Kidney epithelial cell (primary cell): ENCODE results near the gene UNC5C. TPM values are rescaled to one million over a fixed set of nuclear protein-coding genes. Genes with fewer than 3 reads are reported as not detected.

Source experiments
- DNase-seq: peaks from one replicate; pipeline ENCODE4 v3.0.0-alpha.2; 2010; ENCODE audit warnings: low read depth
- H3K27me3 ChIP-seq: 2 replicates; pipeline ENCODE4 v1.6.0; 2011; ENCODE audit warnings: low read length; ENCODE audit not compliant: control insufficient read depth, insufficient read depth
- H3K36me3 ChIP-seq: 2 replicates; pipeline ENCODE4 v1.5.1; 2011; ENCODE audit warnings: low read length; ENCODE audit not compliant: control insufficient read depth, insufficient read depth
- H3K4me3 ChIP-seq: 2 replicates; pipeline ENCODE4 v1.5.1; 2011; ENCODE audit warnings: low read depth, mild to moderate bottlenecking, control low read depth, low read length
- total RNA-seq: library from RNA; depleted of rRNA; stranded (reverse); fragments of >200 nt; gene quantifications from 2 replicates; pipeline ENCODE4 v1.2.3, GENCODE V29; 2015
- TF ChIP-seq, protein P1 (sequence below): IDR thresholded peaks from 2 replicates; pipeline ENCODE4 v1.5.1; 2011; ENCODE audit warnings: mild to moderate bottlenecking, moderate library complexity, low read length, control low read depth, inconsistent platforms; ENCODE audit not compliant: insufficient read depth, poor library complexity, severe bottlenecking

The UNC5C gene
- total RNA-seq, 1 donor from 2014 or later: 2.8 TPM

- TF ChIP-seq, protein P1, sequence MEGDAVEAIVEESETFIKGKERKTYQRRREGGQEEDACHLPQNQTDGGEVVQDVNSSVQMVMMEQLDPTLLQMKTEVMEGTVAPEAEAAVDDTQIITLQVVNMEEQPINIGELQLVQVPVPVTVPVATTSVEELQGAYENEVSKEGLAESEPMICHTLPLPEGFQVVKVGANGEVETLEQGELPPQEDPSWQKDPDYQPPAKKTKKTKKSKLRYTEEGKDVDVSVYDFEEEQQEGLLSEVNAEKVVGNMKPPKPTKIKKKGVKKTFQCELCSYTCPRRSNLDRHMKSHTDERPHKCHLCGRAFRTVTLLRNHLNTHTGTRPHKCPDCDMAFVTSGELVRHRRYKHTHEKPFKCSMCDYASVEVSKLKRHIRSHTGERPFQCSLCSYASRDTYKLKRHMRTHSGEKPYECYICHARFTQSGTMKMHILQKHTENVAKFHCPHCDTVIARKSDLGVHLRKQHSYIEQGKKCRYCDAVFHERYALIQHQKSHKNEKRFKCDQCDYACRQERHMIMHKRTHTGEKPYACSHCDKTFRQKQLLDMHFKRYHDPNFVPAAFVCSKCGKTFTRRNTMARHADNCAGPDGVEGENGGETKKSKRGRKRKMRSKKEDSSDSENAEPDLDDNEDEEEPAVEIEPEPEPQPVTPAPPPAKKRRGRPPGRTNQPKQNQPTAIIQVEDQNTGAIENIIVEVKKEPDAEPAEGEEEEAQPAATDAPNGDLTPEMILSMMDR: no peak
- no peak overlapping the region for H3K4me3 ChIP-seq
- no peak for DNase-seq
- H3K36me3 ChIP-seq: no peaks in the 10 kb centered on the region
- no peaks in the 10 kb centered on the region for H3K27me3 ChIP-seq
These were observed 299.9 kb downstream of the UNC5C start for GRCh38 chr4:95248720-95249425.

DNA sequence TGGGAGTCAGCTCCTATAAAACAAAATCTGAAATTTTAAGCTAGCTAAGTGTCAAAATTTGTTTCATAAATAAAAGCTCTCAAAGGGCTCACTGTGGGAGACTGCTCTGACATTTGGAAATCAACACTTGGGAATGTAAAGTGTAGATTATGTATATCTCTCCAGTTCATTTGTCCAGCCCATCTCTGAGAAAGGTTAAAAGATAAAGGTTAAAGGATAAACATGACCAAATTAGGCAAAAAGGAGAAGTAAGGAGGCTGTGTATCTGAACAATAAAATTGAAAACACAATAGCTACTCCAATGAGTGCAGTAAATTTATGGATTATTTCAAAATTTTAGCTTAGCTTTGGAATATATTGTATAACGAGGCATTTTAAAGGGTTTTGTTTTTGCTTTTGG, 304.9 kb downstream of the UNC5C start:
- TF ChIP-seq, protein P1: no peak
- DNase-seq: no peak
- Histone ChIP-seq H3K4me3 (no peak overlapping the region), H3K27me3 (no peaks in the 10 kb centered on the region), H3K36me3 (no peaks in the 10 kb centered on the region)

GRCh38 chr4:95238554-95238953, 310.2 kb downstream of the UNC5C start:
- TF ChIP-seq, protein P1: no peak
- no peak overlapping the region for H3K4me3 ChIP-seq
- no peak for DNase-seq
- no peaks in the 10 kb centered on the region for H3K27me3 ChIP-seq
- H3K36me3 ChIP-seq: no peaks in the 10 kb centered on the region

DNA sequence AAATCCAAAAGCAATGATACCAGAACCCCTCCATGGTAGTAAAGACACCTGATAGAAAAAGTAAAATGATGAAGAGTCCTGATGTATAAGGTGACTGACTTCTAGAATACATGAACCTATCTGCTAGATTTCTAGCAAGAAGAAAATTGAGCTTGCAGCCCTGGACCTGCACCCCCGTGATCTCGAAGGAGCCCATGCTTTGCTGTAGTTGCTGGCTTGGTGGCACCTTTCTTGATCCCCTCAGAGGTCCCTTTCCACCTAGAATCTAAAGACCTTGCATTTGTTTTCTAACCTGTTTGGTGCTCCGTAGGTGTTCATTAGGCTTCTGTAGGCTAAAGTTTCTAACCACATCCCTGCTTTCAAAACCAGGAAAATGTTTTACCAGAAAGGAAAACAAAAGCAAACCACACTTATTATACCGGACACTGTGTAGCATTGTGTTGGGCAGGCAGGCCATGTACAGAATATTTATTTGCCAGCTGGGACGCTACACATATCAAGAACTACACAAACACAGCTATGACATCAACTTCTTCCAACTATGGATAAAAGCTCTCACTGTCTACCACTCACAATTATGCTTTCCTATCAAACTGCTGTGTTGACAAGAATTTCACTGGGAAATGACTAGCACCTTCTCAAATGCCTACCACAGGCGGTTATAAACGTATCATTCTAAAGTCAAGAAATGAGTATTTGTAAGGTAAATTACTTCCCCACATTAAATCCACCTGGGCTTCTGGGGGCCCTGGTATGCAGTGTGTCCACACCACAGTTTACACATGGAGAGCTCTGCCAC, 316.2 kb downstream of the UNC5C start:
- no peak for DNase-seq
- H3K36me3 ChIP-seq: no peaks in the 10 kb centered on the region
- TF ChIP-seq, protein P1: no peak
- H3K27me3 ChIP-seq: no peaks in the 10 kb centered on the region
- H3K4me3 ChIP-seq: no peak overlapping the region

DNA sequence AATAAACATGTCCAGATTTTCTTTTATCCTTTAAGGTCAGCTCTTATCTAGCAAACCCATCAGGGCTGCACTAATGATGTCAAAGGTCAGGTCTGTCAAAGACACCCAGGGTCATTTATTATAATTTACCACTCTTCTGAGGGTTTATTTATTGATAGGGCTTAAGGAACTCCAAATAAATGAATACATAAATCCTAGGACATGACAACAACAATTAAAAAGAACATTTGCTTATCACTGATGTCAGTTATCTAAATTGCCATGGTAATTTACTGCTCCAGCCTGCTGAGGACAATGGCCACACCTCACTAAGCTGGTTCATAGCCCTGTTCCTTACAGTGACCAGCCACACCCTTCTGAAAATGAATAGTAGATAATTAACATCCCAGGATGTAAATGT, 317.1 kb downstream of the UNC5C start:
- TF ChIP-seq, protein P1: no peak
- no peak overlapping the region for H3K4me3 ChIP-seq

More for the DNA sequence above, 317.1 kb downstream of the UNC5C start:
- no peak for DNase-seq
- H3K27me3 ChIP-seq: no peaks in the 10 kb centered on the region
- H3K36me3 ChIP-seq: no peaks in the 10 kb centered on the region
